ENCODE data around the gene MAGED2.
"Not testable (repeated sequence)": the region's sequence is repeated elsewhere in the genome, so short reads cannot be mapped to it uniquely, and the experiment has no call there.

The MAGED2 gene, protein sequence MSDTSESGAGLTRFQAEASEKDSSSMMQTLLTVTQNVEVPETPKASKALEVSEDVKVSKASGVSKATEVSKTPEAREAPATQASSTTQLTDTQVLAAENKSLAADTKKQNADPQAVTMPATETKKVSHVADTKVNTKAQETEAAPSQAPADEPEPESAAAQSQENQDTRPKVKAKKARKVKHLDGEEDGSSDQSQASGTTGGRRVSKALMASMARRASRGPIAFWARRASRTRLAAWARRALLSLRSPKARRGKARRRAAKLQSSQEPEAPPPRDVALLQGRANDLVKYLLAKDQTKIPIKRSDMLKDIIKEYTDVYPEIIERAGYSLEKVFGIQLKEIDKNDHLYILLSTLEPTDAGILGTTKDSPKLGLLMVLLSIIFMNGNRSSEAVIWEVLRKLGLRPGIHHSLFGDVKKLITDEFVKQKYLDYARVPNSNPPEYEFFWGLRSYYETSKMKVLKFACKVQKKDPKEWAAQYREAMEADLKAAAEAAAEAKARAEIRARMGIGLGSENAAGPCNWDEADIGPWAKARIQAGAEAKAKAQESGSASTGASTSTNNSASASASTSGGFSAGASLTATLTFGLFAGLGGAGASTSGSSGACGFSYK

DNA sequence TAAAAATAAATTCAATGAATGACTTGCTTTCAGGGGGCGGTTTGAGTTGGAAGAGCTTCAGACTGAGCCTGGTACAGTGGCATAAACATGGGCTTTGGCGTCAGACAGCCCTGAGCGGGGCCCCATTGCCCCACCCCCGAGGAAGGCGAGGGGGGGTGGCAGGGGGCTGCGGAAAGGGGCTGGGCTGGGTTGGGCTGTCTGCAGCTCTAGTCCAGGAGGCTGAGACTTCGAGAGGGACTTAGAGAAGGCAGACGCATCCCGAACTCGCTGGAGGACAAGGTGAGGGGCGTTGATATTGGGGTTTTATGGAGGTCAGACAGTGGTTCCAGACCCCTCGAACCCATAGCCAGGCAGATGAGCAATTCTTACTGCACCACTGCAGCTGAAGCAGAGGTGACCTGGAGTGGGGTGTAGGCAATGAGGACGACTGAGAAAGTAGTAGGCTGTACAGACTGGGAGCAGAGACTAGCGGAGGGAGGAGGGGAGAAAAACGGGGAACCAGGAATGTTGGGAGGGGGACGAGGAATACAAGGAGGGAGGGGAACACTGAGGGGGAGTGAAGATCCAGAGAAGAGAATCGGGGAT is at the start of gene MAGED2:
TSS of gene MAGED2 (plus strand) at position 222 of the 585 bp plus-strand sequence. CDS start 1,587 bp downstream, outside the sequence.
- peak; percentile 7 for DNase-seq

DNA sequence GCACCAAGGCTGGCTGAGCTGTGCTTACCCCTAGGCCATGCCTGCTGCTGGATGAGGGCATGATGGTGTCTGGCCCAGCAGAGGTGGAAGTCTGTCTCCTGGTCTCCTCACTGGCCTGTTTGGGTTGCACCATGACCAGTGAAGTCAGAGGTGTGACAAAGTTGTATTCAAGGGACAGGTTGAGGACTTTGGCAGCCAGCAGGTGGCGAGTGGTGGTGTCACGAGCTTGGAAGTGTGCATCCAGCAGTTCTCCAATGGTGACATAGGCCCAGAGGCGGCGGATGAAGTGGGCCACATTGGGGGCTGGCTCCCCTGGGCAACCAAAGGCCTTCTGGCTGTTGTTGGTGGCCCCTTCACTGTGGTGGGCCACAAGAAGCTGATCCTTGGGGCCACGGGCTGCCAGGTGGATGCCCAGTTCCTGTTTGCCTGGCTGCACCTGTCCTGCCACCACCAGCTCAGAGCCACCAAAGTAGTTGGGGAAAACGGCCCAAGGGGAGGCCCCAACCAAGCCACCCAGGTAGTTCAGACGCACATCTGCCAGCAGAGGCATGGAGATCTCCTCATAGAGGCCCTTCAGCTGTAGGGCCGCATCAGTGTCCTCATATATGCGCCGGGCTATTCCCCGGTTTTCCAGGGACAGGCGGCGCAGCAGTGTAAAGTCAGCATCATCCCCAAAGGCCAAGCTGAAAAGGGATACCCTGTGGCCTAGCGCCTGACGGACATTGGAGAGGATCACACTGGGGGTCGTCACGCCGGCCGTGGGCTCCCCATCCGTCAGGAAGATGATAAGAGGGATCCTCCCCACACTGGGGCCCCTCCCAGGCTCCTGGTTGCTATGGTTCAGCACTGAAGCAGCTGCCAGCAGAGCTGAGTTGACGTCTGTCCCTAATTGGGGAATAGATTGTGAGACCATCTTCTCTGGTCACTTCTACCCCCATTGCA is 49.2 kb upstream of the MAGED2 start:
- DNase-seq = no peak

DNA sequence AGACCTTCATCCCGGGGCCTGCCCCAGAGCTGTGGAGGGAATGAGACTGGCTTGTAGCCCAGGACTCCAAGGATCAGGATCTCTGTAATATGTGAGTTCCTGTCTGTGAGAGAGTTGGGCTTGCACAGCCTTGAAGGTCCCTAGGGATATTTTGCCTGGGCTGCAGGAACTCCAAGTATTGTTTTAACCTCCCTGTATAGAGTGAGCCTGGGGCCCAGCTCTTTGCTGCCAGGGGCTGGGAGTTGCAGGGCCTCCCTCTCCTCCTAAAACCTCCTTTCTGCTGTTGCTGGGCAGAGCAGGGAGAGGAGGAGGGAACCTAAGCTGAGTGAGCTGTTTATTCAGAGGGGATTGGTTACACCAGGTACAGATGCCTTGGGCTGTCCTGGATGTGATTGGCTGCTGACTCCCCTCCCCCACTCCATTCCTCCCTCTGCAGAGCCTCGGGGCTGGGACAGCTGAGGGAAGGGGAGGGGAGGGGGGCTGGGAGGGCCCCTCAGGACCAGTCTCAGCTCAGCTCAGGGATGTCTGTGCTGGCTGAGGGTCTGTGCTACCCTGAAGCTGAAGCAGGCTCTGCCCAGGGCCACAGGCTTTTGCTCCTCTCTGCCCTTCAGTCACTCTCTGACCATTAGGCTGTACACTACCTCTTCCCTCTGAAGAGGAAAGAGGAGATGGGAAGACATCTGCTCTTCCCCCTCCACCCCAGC is 33.0 kb upstream of the MAGED2 start:
- not testable (repeated sequence) for DNase-seq

DNA sequence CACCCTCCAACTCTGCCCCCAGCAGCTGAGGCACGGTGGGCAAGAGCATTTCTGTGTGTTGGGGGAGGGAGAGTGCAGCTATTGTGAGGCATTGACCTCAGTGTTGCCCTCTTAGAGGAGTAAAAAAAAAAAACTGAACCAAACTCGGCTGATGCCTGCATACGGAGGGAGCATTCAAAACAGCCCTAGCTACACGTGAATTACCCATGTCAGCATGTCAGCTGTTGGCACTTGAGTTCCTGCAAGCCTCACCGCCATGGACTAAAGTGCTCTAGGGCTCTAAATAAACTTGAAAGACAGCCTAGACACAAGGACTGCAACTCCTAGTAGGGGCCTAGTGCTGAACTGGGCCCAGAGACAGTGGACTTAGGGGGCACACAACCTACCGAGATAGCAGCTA is 31.5 kb upstream of the MAGED2 start:
- DNase-seq = no peak

DNA sequence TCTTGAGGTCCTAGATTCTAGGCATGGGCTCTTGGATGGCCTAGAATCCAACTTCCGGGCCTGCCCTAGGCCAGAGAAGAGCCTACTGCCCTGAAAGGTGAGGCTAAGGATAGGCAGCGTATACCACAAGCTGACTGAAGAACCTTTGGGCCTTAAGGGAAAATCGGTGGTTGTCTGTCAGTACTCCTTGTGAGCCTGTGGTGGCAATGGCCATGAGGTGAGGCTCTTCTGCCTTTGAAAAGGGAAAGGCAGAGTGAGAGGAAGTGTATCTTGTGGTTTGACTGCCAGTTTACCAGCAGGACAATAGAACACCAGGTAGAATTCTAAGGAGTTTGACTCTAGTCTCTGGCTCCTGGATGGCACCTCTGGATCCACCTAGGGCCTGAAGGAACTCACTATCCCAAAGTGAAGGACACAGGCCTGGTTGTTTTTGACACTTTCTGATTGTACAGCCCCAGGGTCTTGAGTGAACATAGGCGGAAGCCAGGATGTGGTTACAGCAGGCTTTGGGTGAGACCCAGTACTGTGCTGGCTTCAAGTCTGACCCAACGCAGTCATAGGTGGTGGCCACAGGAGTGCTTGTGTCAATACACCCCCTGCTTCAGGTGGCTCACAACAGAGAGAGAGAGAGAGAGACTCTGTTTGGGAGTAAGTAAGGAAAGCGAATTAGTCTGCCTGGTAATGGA is 30.4 kb upstream of the MAGED2 start:
- DNase-seq = no peak

DNA sequence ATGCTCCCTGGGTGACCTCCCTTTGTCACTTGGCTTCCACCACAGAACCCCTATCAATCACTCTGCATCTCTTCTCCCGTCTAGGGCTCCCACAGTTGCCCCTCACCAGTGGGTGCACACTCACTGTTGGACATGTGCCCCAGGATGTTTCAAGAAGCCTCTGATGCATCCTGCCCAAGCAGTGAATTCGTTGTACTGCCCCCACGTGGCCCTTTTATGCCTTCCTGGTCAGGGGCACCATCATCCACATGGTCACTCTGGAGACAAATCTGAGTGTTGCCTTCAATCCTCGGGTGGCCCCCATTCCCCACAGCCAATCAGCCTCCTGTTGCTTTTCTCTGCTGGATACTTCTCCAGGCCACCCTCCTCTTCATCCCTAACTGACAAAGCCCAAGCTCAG is 21.6 kb upstream of the MAGED2 start:
- no peak for DNase-seq

DNA sequence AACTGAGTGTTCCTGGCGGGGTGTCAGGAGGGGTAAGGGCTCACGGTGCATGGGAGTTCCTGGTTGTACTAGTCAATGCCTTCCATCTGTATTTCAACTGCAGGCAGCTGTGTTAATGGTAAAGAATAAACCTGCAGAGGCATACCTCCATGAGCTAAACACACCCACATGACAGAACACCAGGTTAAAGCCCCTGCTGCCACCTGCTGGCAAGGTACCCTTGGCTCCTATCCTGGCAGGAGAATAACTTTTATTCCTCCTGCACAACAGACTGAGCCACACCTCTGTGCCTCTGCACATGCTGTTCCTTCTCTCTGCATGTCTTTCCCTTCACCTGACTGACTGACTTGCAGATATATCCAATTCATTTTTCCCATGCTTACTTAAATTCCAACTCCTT is 20.6 kb upstream of the MAGED2 start:
- DNase-seq = peak; percentile 10

DNA sequence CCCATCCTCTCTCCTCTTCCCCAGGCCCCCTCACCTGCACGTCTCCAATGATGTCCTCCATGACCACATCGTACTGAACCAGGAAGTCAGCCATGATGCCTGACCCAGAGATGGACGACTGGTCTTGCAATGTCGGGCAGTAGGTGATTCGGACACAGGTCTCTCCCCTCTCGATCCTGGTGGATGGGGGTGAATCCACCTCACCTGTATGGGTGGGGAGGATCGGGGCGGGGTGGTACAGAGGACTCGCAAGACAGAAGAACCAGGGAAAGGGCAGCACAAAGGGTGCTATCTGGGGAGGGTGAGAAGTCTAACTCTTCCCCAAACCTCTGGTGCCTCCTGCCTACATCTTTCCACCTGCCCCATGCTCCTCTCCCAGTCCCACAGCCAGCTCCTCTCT is 19.1 kb upstream of the MAGED2 start:
- no peak for DNase-seq

DNA sequence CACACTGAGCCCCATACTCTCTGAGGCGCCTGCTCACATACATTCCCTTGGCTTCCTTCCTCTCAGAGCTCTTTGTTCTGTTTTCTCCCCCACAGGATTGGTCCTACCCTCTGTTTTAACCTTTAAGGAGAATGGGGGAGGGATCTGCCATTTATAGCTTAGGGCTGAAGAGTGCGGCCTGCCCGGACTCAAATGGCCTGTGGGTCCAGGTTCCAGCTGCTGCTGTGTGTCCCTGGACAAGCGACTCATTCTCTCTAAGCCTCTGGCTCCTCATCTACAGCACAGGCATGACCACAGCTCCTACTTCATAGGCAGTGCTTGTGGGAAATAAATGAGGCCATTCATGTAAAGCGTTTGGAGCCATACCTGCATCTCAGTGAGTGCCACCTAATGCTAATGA is 18.1 kb upstream of the MAGED2 start:
- DNase-seq = not testable (repeated sequence)

DNA sequence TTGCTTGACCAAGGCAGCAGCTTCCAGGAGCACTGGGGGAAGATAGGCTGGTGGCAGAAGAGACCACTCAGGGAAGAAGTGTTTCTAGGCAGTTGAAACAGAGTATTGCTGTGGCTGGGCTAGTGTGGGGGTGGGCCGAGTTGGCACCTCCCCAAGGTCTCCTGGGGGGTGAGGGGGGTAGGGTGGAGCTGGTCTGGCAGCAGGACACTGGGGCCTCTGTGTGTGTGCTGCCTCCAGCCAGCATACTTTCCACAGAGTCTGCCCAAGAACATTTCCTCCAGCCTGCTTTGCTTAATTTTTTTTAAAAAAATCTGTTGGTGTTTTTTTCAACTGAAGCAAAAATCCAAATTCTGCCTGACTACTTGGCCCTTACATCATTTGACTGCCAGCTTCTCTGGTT is 13.5 kb upstream of the MAGED2 start:
- no peak for DNase-seq

DNA sequence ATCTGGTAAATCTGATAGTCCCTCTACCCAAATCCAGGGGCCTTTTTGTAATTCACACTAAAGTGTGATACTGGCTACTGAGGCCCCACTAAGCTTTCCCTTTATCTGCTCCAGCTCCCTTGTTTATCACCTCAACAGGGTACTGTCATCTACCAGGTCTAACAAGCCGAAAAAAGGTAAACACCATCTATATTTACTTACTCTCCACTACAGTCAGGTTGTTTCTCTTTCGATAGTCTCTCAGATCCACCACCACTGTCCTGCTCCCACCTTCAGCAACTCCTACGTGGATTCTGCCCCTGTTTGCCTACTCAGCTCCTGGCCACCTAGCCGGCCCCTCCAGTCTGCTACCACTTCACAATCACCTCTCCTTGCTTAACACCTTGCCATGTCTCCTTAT is 12.8 kb upstream of the MAGED2 start:
- no peak for DNase-seq

DNA sequence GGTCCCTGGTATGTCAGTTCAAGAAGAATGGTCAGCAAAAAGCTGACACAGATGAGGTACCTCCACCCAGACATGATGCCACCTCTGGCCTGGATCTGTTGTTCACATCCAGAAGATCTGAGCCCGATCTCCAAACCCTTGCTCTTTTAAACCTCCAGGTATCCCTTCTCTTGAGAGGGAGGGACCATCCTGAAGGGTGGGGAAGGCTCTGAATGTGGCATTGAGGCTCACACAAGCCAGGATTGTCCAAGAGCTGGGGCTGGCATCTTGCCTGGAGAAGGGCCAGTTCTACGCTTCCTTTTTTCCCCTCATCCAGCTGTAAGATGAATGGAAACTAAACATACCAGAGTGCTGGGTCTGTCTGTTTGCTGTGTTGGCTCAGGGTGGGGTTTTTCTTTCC is 9.4 kb upstream of the MAGED2 start, which contains the start of gene ITIH6:
TSS of gene ITIH6 (minus strand) at position 119 of the 400 bp plus-strand sequence. CDS start at position 74, 45 bp downstream.
- DNase-seq = no peak

DNA sequence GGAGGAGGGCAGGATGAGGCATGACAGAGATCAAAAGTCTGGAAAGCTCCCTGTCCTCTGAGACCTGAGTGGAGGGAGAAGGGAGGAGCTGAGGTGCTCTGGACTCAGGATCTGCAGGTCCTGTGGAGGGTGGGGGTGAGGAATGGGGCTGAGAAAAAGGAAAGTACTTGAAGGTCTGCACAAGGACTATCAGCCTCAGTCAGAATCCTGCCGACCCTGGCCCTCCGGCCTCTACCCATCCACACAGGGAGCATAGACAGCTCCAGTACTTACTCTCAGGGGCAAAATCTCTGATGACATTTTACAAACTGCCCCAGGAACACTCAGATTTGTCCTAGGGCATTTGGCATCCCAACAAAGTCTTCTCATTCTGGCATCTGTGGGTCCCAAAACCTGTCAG is 8.5 kb upstream of the MAGED2 start:
- DNase-seq = no peak

DNA sequence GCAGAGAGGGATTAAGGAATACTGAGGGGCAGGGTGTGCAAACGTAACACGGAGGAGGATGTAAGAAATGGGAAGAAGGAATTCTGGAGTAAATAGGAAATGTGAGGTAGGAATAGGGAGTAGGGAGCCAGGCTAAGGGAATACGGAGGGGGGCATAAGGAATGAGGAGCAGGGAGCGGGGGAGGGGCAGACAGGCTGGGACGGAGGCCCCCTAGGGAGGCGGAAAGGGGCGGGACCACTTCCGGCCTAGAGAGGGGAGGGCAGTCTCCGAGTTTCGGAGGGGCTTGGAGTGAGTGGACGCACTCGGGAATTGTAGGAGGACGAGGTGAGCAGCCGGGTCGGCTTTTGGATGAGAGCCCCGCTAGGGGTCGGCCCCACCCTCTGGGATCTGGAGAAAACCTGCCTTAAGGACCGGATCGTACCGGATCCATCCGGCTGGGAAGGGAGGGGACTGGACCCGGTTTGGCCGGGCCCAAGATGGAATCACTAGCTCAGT is 612 bp downstream of the MAGED2 start:
- peak; percentile 35 for DNase-seq

DNA sequence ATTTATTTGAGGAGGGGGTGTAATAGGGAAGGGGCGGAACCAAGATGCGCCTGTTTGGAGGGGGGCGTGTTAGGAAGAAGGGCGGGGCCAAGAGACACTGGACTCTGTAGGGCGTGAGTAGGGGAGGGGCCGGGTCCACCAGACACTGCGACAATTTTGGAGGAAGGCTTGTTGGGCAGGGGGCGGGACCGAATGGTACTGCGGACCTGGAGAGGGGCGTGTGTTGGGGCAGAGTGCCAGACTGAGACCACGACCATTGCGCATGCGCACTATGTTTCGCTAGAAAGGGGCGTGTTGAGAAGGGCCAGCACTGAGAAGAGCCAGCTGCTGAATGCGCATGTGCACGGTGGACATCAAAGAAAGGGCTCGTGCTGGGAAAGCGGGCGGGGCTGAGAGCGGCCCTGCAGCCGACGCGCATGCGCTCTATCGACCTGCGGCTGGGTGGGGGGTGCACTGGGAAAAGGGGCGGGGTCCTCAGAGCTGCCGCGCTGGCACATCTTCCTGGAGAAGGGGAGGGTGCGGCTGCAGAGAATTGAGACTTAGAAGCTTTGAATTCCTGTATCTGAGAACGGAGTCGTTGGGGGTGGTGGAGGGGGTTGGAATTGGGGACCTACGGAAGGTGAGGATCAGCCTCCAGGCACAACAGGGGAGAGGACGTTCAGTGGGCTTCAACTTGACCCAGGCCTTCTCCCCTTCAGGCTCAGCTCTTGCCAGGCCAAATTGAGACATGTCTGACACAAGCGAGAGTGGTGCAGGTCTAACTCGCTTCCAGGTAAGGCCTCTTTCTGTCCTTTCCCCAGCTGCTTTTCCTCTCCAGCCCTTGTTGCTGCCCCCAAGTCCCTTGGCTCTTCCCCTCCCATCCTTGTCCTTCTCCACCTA is 1.3 kb downstream of the MAGED2 start:
- peak; percentile 78 for DNase-seq

DNA sequence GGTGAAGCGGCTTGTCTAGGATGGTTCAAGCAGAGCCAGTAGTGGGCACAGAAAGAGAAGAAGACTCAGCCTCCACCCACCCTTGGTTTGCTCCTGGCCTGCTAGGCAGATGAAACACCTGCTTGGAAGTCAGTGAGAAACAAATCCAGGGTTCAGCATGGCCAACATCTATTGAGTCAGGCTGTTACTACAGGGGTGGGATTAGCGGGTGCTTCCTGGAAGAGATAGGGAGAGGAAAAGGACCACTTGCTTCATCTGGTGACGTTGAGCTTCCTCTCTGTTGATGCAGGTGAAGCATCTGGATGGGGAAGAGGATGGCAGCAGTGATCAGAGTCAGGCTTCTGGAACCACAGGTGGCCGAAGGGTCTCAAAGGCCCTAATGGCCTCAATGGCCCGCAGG is 3.0 kb downstream of the MAGED2 start:
- no peak for DNase-seq

DNA sequence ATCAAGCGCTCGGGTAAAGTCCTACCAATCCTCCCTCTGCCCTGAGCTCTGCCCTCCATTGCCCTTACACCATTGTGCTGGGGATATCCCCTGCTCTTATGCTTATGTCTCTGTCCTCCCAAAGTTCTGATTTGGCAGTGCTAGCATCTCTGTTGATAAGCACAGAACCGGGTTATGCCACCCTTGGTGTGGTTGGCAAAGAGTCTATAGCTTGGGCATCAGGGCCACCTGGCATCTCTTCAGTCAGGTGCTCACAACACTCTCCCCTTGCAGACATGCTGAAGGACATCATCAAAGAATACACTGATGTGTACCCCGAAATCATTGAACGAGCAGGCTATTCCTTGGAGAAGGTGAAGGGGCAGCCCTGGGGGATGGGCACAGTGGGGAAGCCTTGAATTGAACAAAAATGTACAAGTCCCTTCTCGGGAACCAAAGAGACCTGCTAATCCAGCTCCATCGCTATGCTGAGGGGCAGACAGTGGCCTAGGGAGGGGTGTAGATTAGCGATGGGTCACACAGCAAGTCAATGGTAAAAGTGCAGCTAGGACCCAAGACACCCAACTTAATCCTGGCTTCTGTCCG is 3.8 kb downstream of the MAGED2 start:
- DNase-seq = no peak

DNA sequence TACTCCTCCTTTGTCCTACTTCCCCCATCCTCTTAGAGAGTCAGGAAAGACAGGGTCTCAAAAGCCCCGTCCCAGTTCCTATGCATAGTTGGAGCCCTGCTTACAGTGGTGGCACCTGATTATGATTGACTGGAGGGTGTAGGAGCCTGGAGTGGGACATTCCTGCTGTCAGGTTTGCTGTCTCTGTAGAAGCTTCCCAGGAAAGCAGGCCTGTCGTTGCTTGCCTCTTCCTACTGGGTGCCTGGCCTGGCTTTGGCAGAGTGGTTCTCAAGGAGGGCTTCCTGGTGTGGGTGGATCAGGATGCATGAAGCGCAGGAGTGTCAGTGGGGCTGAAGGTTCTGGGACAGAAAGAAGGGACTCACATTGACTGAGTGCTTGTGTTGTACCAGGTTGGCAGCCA is 4.8 kb downstream of the MAGED2 start:
- DNase-seq = no peak

DNA sequence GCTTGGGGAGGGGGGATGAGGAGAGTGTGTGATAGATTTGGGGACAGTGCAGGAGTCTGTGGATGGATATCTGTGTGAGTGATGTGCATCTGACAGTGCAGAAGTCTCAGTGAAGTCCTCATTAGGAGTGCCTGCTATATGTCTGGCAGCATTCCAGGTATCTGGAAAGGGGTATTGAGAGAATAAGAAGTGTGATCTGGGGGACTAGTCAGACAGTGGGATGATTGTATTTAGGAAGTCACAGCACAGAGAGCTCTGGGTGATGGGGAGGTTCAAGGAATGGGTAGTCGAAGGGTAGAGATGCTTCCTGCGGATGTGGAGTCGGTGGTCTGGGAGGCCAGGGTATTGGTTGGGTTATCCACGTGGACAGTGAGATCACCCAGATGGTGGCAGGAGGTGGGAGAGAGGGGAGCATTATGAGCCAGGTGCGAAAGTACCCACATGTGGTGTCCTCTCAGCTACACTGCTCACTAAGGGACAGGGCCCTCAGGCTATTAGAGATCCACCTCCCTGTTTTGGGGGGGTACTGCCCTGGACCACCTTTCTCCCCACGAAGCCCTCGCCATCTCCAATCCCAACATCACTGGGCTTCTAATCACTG is 9.8 kb downstream of the MAGED2 start:
- no peak for DNase-seq

DNA sequence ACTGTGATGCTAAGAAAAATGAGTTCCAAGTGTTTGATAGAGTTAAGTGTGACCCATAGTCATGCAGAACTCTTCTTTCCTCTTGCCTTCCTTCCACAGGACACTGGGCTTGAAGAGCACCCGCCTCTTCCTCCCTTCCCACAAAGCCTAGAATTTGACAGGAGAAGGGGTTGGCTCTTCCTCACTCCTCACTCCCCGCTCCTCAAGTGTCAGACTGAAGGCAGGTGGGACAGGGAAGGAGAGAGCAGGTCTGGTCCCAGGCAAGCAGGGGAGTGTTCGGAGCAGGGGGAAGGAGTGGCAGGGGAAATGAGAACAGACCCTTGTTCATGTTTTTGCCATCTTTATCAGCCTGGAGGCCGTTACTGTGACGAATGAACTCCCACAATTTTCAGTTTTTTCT is 10.7 kb downstream of the MAGED2 start:
- DNase-seq = no peak
